ENCODE data around the gene LPAR1.

The LPAR1 gene

GRCh38 chr9:111036946-111037345 is 1.3 kb downstream of the LPAR1 start:
- no peak for DNase-seq

- no peak for DNase-seq
Measured at GRCh38 chr9:111036429-111036789, 1.9 kb downstream of the LPAR1 start.

GRCh38 chr9:111035543-111036428 is 2.5 kb downstream of the LPAR1 start:
- DNase-seq = no peak

- no peak for DNase-seq
Measured at GRCh38 chr9:111034898-111035539, 3.3 kb downstream of the LPAR1 start.

GRCh38 chr9:111034170-111034897 is 3.9 kb downstream of the LPAR1 start:
- DNase-seq = no peak

- DNase-seq = no peak
Measured at GRCh38 chr9:111030492-111030891, 7.8 kb downstream of the LPAR1 start.

- DNase-seq = no peak
Measured at GRCh38 chr9:111029260-111029659, 9.0 kb downstream of the LPAR1 start.

GRCh38 chr9:111027798-111028197 is 10.5 kb downstream of the LPAR1 start:
- no peak for DNase-seq

- DNase-seq = no peak
Measured at GRCh38 chr9:111023128-111023527, 15.1 kb downstream of the LPAR1 start.

- DNase-seq = no peak
Measured at GRCh38 chr9:111020594-111020993, 17.7 kb downstream of the LPAR1 start.

GRCh38 chr9:111016426-111017045 is 21.7 kb downstream of the LPAR1 start:
- no peak for DNase-seq

- DNase-seq = no peak
Measured at GRCh38 chr9:111016016-111016415, 22.3 kb downstream of the LPAR1 start.

GRCh38 chr9:111013707-111014106 is 24.6 kb downstream of the LPAR1 start:
- no peak for DNase-seq

- DNase-seq = no peak
Measured at GRCh38 chr9:111013250-111013649, 25.0 kb downstream of the LPAR1 start.

- no peak for DNase-seq
Measured at GRCh38 chr9:111008158-111009075, 29.9 kb downstream of the LPAR1 start.

- no peak for DNase-seq
Measured at GRCh38 chr9:111005746-111006470, 32.4 kb downstream of the LPAR1 start.

GRCh38 chr9:111004936-111005335 is 33.3 kb downstream of the LPAR1 start:
- DNase-seq = no peak

GRCh38 chr9:111003182-111003581 is 35.1 kb downstream of the LPAR1 start:
- DNase-seq = no peak

- DNase-seq = no peak
Measured at GRCh38 chr9:111001526-111001925, 36.7 kb downstream of the LPAR1 start.

- DNase-seq = no peak
Measured at GRCh38 chr9:111000202-111000601, 38.1 kb downstream of the LPAR1 start.

GRCh38 chr9:110999379-110999778 is 38.9 kb downstream of the LPAR1 start:
- no peak for DNase-seq

Measured in activated CD4-positive, alpha-beta T cell treated with anti-CD3 and anti-CD28 coated beads for 4 hours (primary cell).